ENCODE measurements around the gene DEFB121.

DNA sequence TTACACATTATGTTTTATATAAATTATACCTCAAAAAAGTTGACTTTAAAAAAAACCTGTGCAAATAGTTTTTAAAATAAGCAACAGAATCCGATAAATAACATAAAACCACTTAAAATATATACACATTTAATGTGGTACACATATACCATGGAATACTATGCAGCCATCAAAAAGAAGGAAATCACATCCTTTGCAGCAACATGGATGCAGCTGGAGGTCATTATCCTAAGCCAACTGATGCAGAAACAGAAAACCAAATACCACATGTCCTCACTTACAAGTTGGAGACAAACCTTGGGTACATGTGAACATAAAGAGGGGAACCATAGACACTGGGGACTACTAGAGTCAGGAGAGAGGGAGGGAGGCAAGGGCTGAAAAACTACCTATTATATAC, 4.0 kb upstream of the DEFB121 start:
- TF ChIP-seq, protein P1, sequence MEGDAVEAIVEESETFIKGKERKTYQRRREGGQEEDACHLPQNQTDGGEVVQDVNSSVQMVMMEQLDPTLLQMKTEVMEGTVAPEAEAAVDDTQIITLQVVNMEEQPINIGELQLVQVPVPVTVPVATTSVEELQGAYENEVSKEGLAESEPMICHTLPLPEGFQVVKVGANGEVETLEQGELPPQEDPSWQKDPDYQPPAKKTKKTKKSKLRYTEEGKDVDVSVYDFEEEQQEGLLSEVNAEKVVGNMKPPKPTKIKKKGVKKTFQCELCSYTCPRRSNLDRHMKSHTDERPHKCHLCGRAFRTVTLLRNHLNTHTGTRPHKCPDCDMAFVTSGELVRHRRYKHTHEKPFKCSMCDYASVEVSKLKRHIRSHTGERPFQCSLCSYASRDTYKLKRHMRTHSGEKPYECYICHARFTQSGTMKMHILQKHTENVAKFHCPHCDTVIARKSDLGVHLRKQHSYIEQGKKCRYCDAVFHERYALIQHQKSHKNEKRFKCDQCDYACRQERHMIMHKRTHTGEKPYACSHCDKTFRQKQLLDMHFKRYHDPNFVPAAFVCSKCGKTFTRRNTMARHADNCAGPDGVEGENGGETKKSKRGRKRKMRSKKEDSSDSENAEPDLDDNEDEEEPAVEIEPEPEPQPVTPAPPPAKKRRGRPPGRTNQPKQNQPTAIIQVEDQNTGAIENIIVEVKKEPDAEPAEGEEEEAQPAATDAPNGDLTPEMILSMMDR (IDR thresholded peaks at IDR 0.05): no peak
- TF ChIP-seq POLR2A (IDR thresholded peaks at IDR 0.05): no peak
